Peyer's patch (tissue), 4 donors: ENCODE results near the gene MIA2.
"Not testable (repeated sequence)": the region's sequence is repeated elsewhere in the genome, so short reads cannot be mapped to it uniquely, and the experiment has no call there.

Experiments used
- POLR2A ChIP-seq, 2 donors: fragments of 450-650 bp; IDR thresholded peaks; one replicate each; pipeline ENCODE4 v1.5.1; 2017; ENCODE audit warnings: antibody characterized with exemption in 2 of 2, mild to moderate bottlenecking in 2 of 2, moderate library complexity in 2 of 2
- TF ChIP-seq, protein P1 (sequence below), 6 experiments: fragments of 450-650 bp in 4 of 6; fragments of 200-600 bp in 2 of 6; sonication (generic) in 1 of 6; IDR thresholded peaks; one replicate each; pipeline ENCODE4 v1.5.1; 2017 to 2019; ENCODE audit warnings: antibody characterized with exemption in 6 of 6, mild to moderate bottlenecking in 3 of 6, moderate library complexity in 1 of 6

DNA sequence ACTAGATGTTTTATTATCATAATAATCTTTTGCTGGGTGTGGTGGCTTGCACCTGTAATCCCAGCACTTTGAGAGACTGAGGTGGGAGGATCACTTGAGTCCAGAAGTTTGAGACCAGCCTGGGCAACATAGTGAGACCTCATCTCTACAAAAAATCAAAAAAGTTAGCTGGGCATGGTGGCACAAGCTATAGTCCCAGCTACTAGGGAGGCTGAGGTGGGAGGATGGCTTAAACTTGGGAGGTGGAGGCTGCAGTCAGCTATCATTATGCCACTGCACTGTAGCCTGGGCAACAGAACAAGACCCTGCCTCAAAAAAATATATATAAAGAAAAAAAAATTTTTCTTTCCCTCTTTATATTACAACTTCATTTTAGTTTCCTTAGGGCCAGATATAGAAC lies 1.8 kb downstream of the MIA2 start:
- not testable (repeated sequence) for TF ChIP-seq POLR2A (IDR thresholded peaks at IDR 0.05)
- TF ChIP-seq, protein P1, sequence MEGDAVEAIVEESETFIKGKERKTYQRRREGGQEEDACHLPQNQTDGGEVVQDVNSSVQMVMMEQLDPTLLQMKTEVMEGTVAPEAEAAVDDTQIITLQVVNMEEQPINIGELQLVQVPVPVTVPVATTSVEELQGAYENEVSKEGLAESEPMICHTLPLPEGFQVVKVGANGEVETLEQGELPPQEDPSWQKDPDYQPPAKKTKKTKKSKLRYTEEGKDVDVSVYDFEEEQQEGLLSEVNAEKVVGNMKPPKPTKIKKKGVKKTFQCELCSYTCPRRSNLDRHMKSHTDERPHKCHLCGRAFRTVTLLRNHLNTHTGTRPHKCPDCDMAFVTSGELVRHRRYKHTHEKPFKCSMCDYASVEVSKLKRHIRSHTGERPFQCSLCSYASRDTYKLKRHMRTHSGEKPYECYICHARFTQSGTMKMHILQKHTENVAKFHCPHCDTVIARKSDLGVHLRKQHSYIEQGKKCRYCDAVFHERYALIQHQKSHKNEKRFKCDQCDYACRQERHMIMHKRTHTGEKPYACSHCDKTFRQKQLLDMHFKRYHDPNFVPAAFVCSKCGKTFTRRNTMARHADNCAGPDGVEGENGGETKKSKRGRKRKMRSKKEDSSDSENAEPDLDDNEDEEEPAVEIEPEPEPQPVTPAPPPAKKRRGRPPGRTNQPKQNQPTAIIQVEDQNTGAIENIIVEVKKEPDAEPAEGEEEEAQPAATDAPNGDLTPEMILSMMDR (IDR thresholded peaks at IDR 0.05), result not testable (repeated sequence)
